ENCODE results near the gene SETD5.

DNA sequence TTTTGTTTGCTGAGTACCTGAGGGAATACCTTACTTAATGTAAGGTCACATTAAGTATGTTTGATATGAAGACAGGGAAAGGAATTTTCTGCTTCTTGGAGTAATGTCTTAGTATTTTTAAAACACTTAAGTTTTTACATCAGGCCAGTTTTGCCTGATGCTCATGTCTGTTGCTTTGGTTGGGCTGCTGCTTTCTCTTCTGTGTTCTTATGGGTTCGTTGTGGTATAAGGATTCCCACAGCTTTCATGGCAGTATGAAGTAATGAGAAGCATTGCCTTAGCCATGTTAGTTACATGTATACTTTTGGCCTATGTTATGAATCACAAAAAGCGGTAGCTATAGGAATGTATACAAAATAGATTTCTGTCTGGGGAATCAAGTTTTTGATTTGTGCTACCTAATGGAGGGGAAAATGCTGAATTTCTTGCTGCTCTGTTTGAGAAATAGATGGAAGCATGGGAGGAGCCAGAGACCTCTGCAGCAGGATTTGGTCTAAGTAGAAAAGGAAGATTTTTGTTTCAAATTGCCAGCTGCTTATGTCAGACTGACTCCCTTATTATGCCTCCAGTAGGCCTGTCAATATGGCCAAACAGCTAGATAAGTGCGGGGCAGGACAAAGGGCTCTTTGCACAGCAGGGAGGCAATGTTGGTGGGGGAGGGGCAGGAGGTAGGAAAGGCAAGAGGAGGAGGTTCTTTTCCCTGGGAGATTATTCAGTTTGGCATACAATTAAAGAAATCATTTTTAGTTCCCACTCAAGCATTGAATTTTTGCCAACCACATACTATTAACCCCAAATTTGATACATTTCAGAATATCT, 5.2 kb downstream of the SETD5 start:
- TF ChIP-seq, protein P1, sequence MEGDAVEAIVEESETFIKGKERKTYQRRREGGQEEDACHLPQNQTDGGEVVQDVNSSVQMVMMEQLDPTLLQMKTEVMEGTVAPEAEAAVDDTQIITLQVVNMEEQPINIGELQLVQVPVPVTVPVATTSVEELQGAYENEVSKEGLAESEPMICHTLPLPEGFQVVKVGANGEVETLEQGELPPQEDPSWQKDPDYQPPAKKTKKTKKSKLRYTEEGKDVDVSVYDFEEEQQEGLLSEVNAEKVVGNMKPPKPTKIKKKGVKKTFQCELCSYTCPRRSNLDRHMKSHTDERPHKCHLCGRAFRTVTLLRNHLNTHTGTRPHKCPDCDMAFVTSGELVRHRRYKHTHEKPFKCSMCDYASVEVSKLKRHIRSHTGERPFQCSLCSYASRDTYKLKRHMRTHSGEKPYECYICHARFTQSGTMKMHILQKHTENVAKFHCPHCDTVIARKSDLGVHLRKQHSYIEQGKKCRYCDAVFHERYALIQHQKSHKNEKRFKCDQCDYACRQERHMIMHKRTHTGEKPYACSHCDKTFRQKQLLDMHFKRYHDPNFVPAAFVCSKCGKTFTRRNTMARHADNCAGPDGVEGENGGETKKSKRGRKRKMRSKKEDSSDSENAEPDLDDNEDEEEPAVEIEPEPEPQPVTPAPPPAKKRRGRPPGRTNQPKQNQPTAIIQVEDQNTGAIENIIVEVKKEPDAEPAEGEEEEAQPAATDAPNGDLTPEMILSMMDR (conservative IDR thresholded peaks at IDR 0.05; ENCODE audit: low read depth in 2 of 2) = no peak
- TF ChIP-seq, protein P2, sequence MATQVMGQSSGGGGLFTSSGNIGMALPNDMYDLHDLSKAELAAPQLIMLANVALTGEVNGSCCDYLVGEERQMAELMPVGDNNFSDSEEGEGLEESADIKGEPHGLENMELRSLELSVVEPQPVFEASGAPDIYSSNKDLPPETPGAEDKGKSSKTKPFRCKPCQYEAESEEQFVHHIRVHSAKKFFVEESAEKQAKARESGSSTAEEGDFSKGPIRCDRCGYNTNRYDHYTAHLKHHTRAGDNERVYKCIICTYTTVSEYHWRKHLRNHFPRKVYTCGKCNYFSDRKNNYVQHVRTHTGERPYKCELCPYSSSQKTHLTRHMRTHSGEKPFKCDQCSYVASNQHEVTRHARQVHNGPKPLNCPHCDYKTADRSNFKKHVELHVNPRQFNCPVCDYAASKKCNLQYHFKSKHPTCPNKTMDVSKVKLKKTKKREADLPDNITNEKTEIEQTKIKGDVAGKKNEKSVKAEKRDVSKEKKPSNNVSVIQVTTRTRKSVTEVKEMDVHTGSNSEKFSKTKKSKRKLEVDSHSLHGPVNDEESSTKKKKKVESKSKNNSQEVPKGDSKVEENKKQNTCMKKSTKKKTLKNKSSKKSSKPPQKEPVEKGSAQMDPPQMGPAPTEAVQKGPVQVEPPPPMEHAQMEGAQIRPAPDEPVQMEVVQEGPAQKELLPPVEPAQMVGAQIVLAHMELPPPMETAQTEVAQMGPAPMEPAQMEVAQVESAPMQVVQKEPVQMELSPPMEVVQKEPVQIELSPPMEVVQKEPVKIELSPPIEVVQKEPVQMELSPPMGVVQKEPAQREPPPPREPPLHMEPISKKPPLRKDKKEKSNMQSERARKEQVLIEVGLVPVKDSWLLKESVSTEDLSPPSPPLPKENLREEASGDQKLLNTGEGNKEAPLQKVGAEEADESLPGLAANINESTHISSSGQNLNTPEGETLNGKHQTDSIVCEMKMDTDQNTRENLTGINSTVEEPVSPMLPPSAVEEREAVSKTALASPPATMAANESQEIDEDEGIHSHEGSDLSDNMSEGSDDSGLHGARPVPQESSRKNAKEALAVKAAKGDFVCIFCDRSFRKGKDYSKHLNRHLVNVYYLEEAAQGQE (IDR thresholded peaks at IDR 0.05; ENCODE audit: unreplicated experiment) = no peak
- no peak for TF ChIP-seq ZNF114 (CRISPR knock-in tag; IDR thresholded peaks at IDR 0.05)
- no peak for TF ChIP-seq EZH2 (IDR thresholded peaks at IDR 0.05; ENCODE audit: low read depth, unreplicated experiment)
- no peak; the same call in 1 of the 2 replicates for TF ChIP-seq CREB1 (CRISPR knock-in tag; IDR thresholded peaks at IDR 0.05; ENCODE audit: low read depth)

Data from GM23338 (cell line).